HEK293 (cell line): ENCODE results near the gene IGF1R.

ENCODE experiments used
- CTCF ChIA-PET: fragments of 350-600 bp; formaldehyde crosslinking; extraction: SDS; loops from one replicate; lab custom pipeline; 2021; ENCODE audit warnings: antibody characterized with exemption; lab: Yijun Ruan, JAX
- POLR2A ChIA-PET: fragments of 300-600 bp; formaldehyde crosslinking; extraction: SDS; loops from one replicate; lab custom pipeline; 2020; ENCODE audit warnings: antibody characterized with exemption, inconsistent platforms; lab: Yijun Ruan, JAX
- H3K27ac ChIP-seq: fragments of 200-500 bp; sonication (Bioruptor generic); 2 replicates; pipeline ENCODE4 v1.5.1; 2014; ENCODE audit warnings: low read depth, low read length, control low read depth, inconsistent platforms; ENCODE audit errors: extremely low read depth
- H3K36me3 ChIP-seq, 2 experiments: fragments of 200-500 bp in 1 of 2; sonication (Bioruptor generic) in 1 of 2; 1 replicate in 1 of 2; 2 replicates in 1 of 2; pipeline ENCODE4 v1.5.1; 2014 to 2017; ENCODE audit warnings: inconsistent platforms in 2 of 2, low read length in 2 of 2; ENCODE audit not compliant: control insufficient read depth in 2 of 2, insufficient read depth in 1 of 2
- H3K4me1 ChIP-seq: fragments of 200-500 bp; sonication (Bioruptor generic); 2 replicates; pipeline ENCODE4 v1.5.1; 2014; ENCODE audit warnings: mild to moderate bottlenecking, low read length, inconsistent platforms; ENCODE audit not compliant: control insufficient read depth, insufficient read depth
- H3K4me3 ChIP-seq: 2 replicates; pipeline ENCODE4 v1.5.1; 2011; ENCODE audit warnings: low read depth, mild to moderate bottlenecking, control low read depth, low read length, moderate library complexity
- H3K9me3 ChIP-seq: fragments of 200-500 bp; sonication (Bioruptor generic); 2 replicates; pipeline ENCODE4 v1.5.1; 2014; ENCODE audit warnings: low read depth, low read length, inconsistent platforms; ENCODE audit not compliant: control insufficient read depth, insufficient read depth
- BCL6B ChIP-seq: fragments of 450-650 bp; formaldehyde crosslinking; IDR thresholded peaks from 2 replicates; pipeline ENCODE4 v1.5.1; 2017; ENCODE audit warnings: missing biosample characterization, missing genetic modification characterization
- ELK4 ChIP-seq: IDR thresholded peaks from 2 replicates; pipeline ENCODE4 v1.6.1; 2011; ENCODE audit warnings: mild to moderate bottlenecking, low read depth, low read length, borderline replicate concordance
- HOXD13 ChIP-seq: sonication (generic); formaldehyde crosslinking; IDR thresholded peaks from 2 replicates; pipeline ENCODE4 v1.8.0; 2022; ENCODE audit warnings: missing genetic modification reagents, borderline replicate concordance
- RBAK ChIP-seq: fragments of 450-650 bp; formaldehyde crosslinking; IDR thresholded peaks from 2 replicates; pipeline ENCODE4 v1.5.1; 2016; ENCODE audit warnings: missing biosample characterization, missing genetic modification characterization
- SCRT2 ChIP-seq: fragments of 450-650 bp; formaldehyde crosslinking; IDR thresholded peaks from 2 replicates; pipeline ENCODE4 v1.5.1; 2016; ENCODE audit warnings: missing biosample characterization, missing genetic modification characterization
- SETDB1 ChIP-seq: IDR thresholded peaks from one replicate; pipeline ENCODE4 v1.6.1; 2017; ENCODE audit warnings: mild to moderate bottlenecking, low read length, moderate library complexity, mixed read lengths; ENCODE audit not compliant: insufficient read length
- YY1 ChIP-seq: fragments of 450-650 bp; formaldehyde crosslinking; IDR thresholded peaks from 2 replicates; pipeline ENCODE4 v1.5.1; 2018; ENCODE audit warnings: missing biosample characterization, missing genetic modification characterization
- ZBTB26 ChIP-seq: fragments of 450-650 bp; formaldehyde crosslinking; optimal IDR thresholded peaks from 2 replicates; pipeline ENCODE3; 2016; ENCODE audit warnings: missing biosample characterization, mild to moderate bottlenecking, missing genetic modification characterization
- ZBTB6 ChIP-seq: fragments of 450-650 bp; formaldehyde crosslinking; IDR thresholded peaks from 2 replicates; pipeline ENCODE4 v1.5.1; 2017; ENCODE audit warnings: missing biosample characterization, missing genetic modification characterization
- ZFHX2 ChIP-seq: fragments of 450-650 bp; formaldehyde crosslinking; conservative IDR thresholded peaks from 2 replicates; pipeline ENCODE4 v1.5.1; 2016; ENCODE audit warnings: missing biosample characterization, missing genetic modification characterization
- ZFP41 ChIP-seq: fragments of 450-650 bp; formaldehyde crosslinking; IDR thresholded peaks from 2 replicates; pipeline ENCODE4 v1.5.1; 2016; ENCODE audit warnings: missing biosample characterization, missing genetic modification characterization, borderline replicate concordance
- ZNF10 ChIP-seq: fragments of 450-650 bp; formaldehyde crosslinking; IDR thresholded peaks from 2 replicates; pipeline ENCODE4 v1.5.1; 2017; ENCODE audit warnings: missing biosample characterization, missing genetic modification characterization
- ZNF174 ChIP-seq: fragments of 450-650 bp; formaldehyde crosslinking; IDR thresholded peaks from 2 replicates; pipeline ENCODE4 v1.5.0; 2017; ENCODE audit warnings: missing biosample characterization, mild to moderate bottlenecking, missing genetic modification characterization
- ZNF175 ChIP-seq: fragments of 450-650 bp; formaldehyde crosslinking; IDR thresholded peaks from 2 replicates; pipeline ENCODE4 v1.5.1; 2016; ENCODE audit warnings: missing biosample characterization, missing genetic modification characterization
- ZNF184 ChIP-seq: fragments of 450-650 bp; IDR thresholded peaks from 2 replicates; pipeline ENCODE4 v1.5.1; 2018; ENCODE audit warnings: missing biosample characterization, mild to moderate bottlenecking, missing genetic modification characterization
- ZNF214 ChIP-seq: fragments of 450-650 bp; formaldehyde crosslinking; IDR thresholded peaks from 2 replicates; pipeline ENCODE4 v1.5.1; 2017; ENCODE audit warnings: missing biosample characterization, mild to moderate bottlenecking, missing genetic modification characterization, borderline replicate concordance
- ZNF398 ChIP-seq: fragments of 450-650 bp; formaldehyde crosslinking; IDR thresholded peaks from 2 replicates; pipeline ENCODE4 v1.5.1; 2017; ENCODE audit warnings: missing biosample characterization, missing genetic modification characterization
- ZNF473 ChIP-seq: fragments of 450-650 bp; formaldehyde crosslinking; IDR thresholded peaks from 2 replicates; pipeline ENCODE4 v1.5.1; 2017; ENCODE audit warnings: missing biosample characterization, missing genetic modification characterization
- ZNF513 ChIP-seq: fragments of 450-650 bp; IDR thresholded peaks from 2 replicates; pipeline ENCODE4 v1.5.1; 2018; ENCODE audit warnings: missing biosample characterization, missing genetic modification characterization
- ZNF585B ChIP-seq: fragments of 450-650 bp; formaldehyde crosslinking; IDR thresholded peaks from 2 replicates; pipeline ENCODE4 v1.5.1; 2016; ENCODE audit warnings: missing biosample characterization, missing genetic modification characterization
- ZNF623 ChIP-seq: fragments of 450-650 bp; formaldehyde crosslinking; IDR thresholded peaks from 2 replicates; pipeline ENCODE4 v1.5.1; 2016; ENCODE audit warnings: missing biosample characterization, missing genetic modification characterization
- ZNF76 ChIP-seq: fragments of 450-650 bp; formaldehyde crosslinking; IDR thresholded peaks from 2 replicates; pipeline ENCODE4; 2016; ENCODE audit warnings: low read depth, missing biosample characterization, missing genetic modification characterization, borderline replicate concordance
- ZNF792 ChIP-seq: fragments of 450-650 bp; formaldehyde crosslinking; IDR thresholded peaks from 2 replicates; pipeline ENCODE4 v1.5.1; 2016; ENCODE audit warnings: missing biosample characterization, missing genetic modification characterization
- ZSCAN30 ChIP-seq: fragments of 450-650 bp; IDR thresholded peaks from 2 replicates; pipeline ENCODE4 v1.5.1; 2018; ENCODE audit warnings: missing biosample characterization, mild to moderate bottlenecking, missing genetic modification characterization, moderate library complexity
- ZSCAN4 ChIP-seq: fragments of 450-650 bp; formaldehyde crosslinking; IDR thresholded peaks from 2 replicates; pipeline ENCODE4 v1.5.1; 2017; ENCODE audit warnings: missing biosample characterization, missing genetic modification characterization

IGF1R gene

GRCh38 chr15:98799461-98800390, 151.4 kb downstream of the IGF1R start (continued):
- TF ChIP-seq ZNF398 (tag by site-specific recombination) (no peak), ELK4 (no peak), ZNF10 (tag by site-specific recombination) (no peak), ZSCAN4 (tag by site-specific recombination) (no peak), BCL6B (tag by site-specific recombination) (no peak), ZNF623 (no peak)

GRCh38 chr15:98800437-98801233, 152.3 kb downstream of the IGF1R start:
- peak overlapping the region; percentile 75 for H3K27ac ChIP-seq
- ChIA-PET CTCF (interaction anchor here (0.6 to 6.4 kb wide), 6 partner anchors 9 to 1501 kb away, joined by 3 to 29 read pairs (median 5); partner anchors contain the start of gene IGF1R), POLR2A (no interaction called here)
- no peaks in the 10 kb centered on the region for H3K9me3 ChIP-seq
- H3K36me3 ChIP-seq: no peaks in the 10 kb centered on the region
- peaks cover 42% of the 10 kb centered on the region for H3K4me1 ChIP-seq
- H3K4me3 ChIP-seq: peak overlapping the region; percentile 1; the same call in 1 of the 2 replicates
- no peak for TF ChIP-seq ZNF473 (tag by site-specific recombination)
- no peak for TF ChIP-seq ZNF184 (tag by site-specific recombination)
- TF ChIP-seq SETDB1: no peak
- no peak for TF ChIP-seq SCRT2 (tag by site-specific recombination)
- TF ChIP-seq ZFP41 (tag by site-specific recombination): no peak
- no peak for TF ChIP-seq RBAK (tag by site-specific recombination)
- TF ChIP-seq ZNF214 (tag by site-specific recombination): no peak
- no peak for TF ChIP-seq ZFHX2 (tag by site-specific recombination)
- TF ChIP-seq ZNF76 (tag by site-specific recombination): no peak
- TF ChIP-seq ZNF175 (tag by site-specific recombination): no peak
- TF ChIP-seq HOXD13: no peak
- no peak for TF ChIP-seq ZNF174 (tag by site-specific recombination)
- no peak for TF ChIP-seq ZBTB26 (tag by site-specific recombination)
- no peak for TF ChIP-seq YY1 (tag by site-specific recombination)
- TF ChIP-seq ZNF585B (tag by site-specific recombination): no peak
- TF ChIP-seq ZNF792: no peak
- TF ChIP-seq ZNF513: no peak
- TF ChIP-seq ZSCAN30 (tag by site-specific recombination): peak; percentile 70; the same call in 1 of the 2 replicates
- TF ChIP-seq ZBTB6 (tag by site-specific recombination): no peak
